WERI-Rb-1 (cell line): ENCODE measurements around the gene CA5A.

Experiments
- DNase-seq: peaks from one replicate; pipeline ENCODE4 v3.0.0-alpha.2; 2020
- H3K27ac ChIP-seq: fragments of 250-450 bp; sonication (Bioruptor Pico); 2 replicates; pipeline ENCODE4 v1.5.1; 2020; ENCODE audit warnings: mild to moderate bottlenecking, moderate library complexity
- H3K27me3 ChIP-seq: fragments of 250-450 bp; sonication (Bioruptor Pico); 2 replicates; pipeline ENCODE4 v1.5.1; 2021; ENCODE audit warnings: mild to moderate bottlenecking, low read depth, moderate library complexity; ENCODE audit not compliant: insufficient read depth, severe bottlenecking
- H3K36me3 ChIP-seq: fragments of 250-450 bp; sonication (Bioruptor Pico); 2 replicates; pipeline ENCODE4 v1.5.1; 2020; ENCODE audit warnings: mild to moderate bottlenecking, moderate library complexity
- H3K4me3 ChIP-seq: 2 replicates; pipeline ENCODE4 v1.5.1; 2011; ENCODE audit warnings: low read depth, mild to moderate bottlenecking, control low read depth, low read length
- H3K9me3 ChIP-seq: fragments of 250-450 bp; sonication (Bioruptor Pico); 2 replicates; pipeline ENCODE4 v1.5.1; 2021; ENCODE audit warnings: mild to moderate bottlenecking, moderate library complexity; ENCODE audit not compliant: severe bottlenecking
- CTCF ChIP-seq: IDR thresholded peaks from 2 replicates; pipeline ENCODE4 v1.5.1; 2011; ENCODE audit warnings: low read depth, mild to moderate bottlenecking, control low read depth, inconsistent platforms, low read length

The CA5A gene

GRCh38 chr16:87964049-87964659, 27.8 kb upstream of the CA5A start:
- Histone ChIP-seq H3K27ac (no peak overlapping the region), H3K36me3 (no peaks in the 10 kb centered on the region), H3K27me3 (no peaks in the 10 kb centered on the region), H3K9me3 (no peaks in the 10 kb centered on the region), H3K4me3 (no peak overlapping the region)
- no peak for DNase-seq
- TF ChIP-seq CTCF, result no peak

- Histone ChIP-seq H3K4me3 (no peak overlapping the region), H3K27ac (no peak overlapping the region), H3K36me3 (no peaks in the 10 kb centered on the region), H3K27me3 (no peaks in the 10 kb centered on the region), H3K9me3 (no peaks in the 10 kb centered on the region)
- TF ChIP-seq CTCF, result no peak
- no peak for DNase-seq
Observed at GRCh38 chr16:87963400-87963799, 27.1 kb upstream of the CA5A start.

GRCh38 chr16:87961623-87962022, 25.3 kb upstream of the CA5A start:
- no peaks in the 10 kb centered on the region for H3K27me3 ChIP-seq
- no peaks in the 10 kb centered on the region; the same call in 1 of the 2 replicates for H3K36me3 ChIP-seq
- no peak overlapping the region for H3K27ac ChIP-seq
- DNase-seq, result no peak
- H3K4me3 ChIP-seq, result no peak overlapping the region
- TF ChIP-seq CTCF, result no peak
- H3K9me3 ChIP-seq, result no peaks in the 10 kb centered on the region

- H3K4me3 ChIP-seq, result no peak overlapping the region
- H3K27me3 ChIP-seq, result no peaks in the 10 kb centered on the region
- H3K27ac ChIP-seq, result no peak overlapping the region
- no peaks in the 10 kb centered on the region; the same call in 1 of the 2 replicates for H3K36me3 ChIP-seq
- no peaks in the 10 kb centered on the region for H3K9me3 ChIP-seq
- DNase-seq, result no peak
- no peak for TF ChIP-seq CTCF
Observed at GRCh38 chr16:87960852-87961251, 24.5 kb upstream of the CA5A start.

GRCh38 chr16:87960296-87960695, 24.0 kb upstream of the CA5A start:
- no peaks in the 10 kb centered on the region for H3K27me3 ChIP-seq
- H3K9me3 ChIP-seq, result no peaks in the 10 kb centered on the region
- no peak overlapping the region for H3K4me3 ChIP-seq
- no peak for DNase-seq
- H3K36me3 ChIP-seq, result no peaks in the 10 kb centered on the region; the same call in 1 of the 2 replicates
- no peak for TF ChIP-seq CTCF
- H3K27ac ChIP-seq, result no peak overlapping the region
